HG03196 (cell line): ENCODE measurements around the gene PIK3R5.

Experiments used
- ATAC-seq: cut with Tn5 transposase; IDR thresholded peaks from one replicate; pipeline ENCODE4 v1.9.1; 2021; ENCODE audit not compliant: unreplicated experiment

PIK3R5 gene

DNA sequence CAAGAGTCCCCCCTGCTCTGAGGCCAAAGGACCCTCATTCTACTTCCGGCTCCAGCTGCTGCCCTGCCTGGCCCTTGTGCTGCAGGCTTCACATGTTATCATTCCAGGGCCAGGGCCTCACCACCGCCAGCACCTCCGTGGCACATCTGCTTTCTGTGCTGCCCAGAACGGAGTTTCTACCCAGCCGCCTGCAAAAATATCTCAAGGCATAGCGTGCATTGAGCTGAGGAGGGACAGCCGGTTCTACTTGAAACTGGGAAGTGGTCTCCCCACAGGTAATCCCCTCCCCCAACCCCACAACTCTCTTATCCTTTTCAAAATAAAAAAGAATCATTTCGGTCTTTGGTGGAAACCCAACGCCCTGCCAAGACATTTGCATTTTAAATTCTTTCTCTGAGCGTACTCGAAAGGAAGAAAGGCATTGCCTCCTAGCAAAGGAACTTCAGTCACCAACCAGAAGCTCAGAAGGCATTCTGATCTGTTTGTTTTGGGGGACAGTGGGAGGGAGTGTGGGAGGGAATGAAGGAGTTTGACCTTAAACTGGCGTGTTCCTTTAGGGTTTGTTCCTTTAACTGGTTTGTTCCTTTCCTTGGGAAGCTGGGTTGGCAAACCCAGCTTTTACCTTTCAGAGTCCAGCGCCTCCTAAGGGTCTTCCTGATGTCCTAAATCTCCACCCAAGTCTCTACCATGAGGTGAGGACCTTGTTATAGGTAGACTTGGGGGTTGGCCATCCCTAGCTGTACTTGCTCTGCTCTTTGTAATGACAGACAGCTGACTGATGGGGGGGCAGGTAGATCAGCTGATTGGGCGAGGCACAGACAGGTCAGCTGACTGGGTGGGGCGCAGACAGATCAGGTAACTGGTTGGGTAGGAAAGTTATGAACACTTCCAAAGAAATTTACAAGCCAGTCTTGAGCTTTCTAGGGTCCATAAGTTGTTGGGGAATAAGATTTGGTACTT, 64.6 kb downstream of the PIK3R5 start:
- ATAC-seq, result no peak

DNA sequence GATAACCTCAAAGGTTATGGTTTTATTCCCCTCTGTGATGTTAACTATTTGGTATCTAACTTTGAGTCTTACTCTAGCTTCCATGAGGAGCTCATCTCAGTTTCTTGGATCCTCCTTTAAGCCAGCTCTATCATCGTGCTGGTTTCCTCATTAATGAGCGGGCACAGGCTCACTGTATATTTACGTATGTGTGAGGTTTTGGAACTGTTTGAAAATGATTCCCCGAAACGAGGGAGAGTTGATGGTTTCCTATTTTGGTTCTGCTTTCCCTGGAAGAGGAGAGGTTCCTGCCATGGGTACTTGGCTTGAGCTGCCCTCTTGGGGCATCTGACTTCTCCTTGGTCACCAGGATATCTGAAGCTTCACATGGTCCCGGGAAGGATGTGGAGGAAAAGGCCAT, 65.3 kb downstream of the PIK3R5 start:
- no peak for ATAC-seq

DNA sequence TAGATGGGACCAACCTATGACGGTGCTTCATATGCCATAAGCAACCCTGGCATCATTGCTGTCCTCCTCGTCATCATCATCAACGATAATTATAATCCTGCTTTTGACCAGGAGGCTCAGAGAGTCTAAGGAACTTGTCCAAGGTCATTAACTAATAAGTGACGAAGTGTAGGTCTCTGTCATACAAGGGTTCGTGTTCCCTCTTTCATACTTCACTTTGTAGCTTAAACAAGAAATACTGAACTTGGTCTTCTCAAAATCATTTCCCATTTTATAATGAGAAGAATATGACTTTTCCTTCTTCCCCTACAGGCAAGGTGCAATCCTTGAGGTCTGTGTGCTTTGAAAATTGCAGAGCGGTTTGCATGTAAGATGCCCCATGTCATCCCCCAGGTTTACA, 66.9 kb downstream of the PIK3R5 start:
- no peak for ATAC-seq

DNA sequence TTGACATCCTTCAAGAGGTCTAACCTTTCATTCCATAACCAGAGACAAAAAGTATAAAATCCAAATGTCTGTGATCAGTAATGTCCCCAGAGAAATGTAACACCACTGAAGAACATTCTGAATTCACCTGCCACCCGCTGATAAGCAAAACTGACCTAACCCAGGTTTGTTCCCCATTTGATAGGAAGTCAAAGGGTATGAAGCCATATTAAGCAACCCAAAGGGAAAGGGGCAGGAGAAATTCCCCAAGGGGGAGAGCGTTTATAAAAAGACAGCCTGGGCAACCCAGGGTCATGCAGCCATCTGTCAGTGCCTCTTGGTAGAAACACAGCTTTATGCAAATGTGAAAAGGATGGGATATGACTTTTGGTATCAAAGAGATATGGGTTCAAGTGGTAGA, 67.4 kb downstream of the PIK3R5 start:
- no peak for ATAC-seq

DNA sequence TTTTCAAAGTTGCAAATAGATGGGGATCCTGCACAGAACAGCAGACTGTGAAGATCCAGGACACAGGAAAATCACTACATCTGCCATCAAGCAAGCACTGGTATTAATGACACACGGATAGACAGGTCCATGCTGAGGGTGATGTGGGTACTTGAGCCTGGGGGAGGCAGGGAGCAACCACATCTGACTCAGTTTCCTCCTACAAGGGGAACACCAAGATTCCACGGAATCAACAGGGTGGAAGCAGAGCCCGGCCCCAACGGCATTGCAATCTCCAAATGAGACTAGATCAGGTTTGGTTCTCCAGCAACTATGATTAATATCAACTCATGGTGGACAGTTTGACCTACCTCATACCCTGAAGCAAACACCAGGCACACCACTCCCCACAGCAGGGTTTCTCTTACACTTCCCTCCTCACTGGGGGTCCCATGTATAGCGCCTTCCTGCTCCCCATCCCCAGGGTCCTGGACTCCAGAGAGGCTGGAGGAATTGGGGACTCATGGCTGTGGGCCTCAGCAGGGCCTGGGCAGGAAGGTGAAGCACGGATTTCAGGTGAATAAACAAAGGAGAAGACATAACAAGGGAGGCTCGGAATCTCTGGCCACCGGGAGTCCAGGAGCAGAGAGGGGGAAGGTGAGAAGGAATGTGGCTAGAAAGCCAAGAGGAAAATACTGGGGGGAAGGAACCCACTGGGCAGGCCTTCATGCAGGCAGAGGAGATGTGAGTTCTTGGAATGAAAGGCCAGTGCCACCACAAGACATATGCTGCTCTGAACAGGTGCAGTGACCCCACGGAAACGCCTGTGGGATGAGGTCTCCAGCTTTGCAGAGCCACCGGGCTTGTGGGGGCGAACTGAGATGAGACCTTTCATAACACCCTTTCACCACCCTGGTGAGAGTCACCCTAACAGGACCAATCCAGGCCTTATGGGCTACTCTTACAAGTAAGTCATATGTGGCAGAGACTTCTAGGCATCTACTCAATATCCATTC, 68.6 kb downstream of the PIK3R5 start:
- ATAC-seq, result no peak

DNA sequence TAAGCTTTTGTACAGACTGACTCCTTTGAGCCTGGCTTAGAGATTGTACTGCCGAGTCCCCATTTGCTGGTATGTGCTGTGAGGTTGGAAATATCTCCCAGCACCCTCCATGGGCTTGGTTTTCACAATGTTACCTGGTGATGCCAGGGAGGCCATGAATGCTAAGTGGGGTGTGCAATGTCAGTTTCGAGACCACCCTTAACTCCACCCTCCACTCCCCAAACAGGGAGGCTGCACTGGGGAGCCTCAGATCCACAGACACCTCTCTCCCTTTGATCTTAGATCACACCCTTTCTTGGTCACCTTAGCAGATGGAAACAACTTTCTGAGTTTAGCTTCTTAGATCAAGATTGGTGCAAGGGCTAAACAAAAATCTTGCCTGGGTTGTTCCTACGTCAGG, 69.4 kb downstream of the PIK3R5 start:
- ATAC-seq, result no peak

DNA sequence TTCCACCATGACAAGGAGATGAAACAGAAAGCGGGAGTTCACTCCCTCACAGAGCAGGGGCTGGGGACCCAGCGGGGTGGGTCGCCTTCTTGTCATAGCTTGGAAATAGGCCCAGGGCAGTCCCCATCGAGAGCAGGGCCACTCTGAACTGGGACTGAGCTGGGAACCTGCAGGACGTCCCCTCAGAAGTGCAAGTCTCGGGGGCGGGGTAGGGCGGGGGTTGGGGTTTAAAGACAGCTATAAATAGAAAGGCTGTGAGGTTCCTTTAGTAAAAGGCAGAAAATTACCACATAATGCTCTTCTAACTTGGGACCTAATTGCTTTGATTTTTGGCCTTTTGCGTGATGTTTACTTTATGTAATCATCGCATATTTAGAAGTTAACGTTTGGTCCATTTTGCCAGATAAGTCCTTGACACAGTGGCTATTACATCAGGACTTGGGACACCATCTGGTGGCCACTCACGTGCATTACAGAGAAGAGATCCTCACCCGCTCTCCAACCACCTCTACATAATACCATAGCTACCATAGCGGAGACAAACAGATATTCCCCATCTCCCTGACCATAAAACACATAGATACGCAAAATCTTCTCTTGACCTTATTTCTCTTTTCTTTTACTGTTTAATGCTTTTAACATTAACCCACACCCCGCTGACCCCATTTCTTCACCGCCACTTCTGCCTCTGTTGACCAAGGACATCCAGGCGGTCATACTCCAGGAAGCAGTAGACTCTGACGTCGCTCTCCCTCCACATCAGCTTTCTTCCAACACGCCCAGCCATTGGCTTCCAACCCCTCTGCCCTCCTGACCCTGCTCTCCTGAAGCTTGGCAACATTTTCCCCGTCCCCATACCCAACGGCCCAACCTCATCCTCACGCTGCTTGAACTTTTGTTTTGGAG, 70.6 kb downstream of the PIK3R5 start:
- no peak for ATAC-seq

DNA sequence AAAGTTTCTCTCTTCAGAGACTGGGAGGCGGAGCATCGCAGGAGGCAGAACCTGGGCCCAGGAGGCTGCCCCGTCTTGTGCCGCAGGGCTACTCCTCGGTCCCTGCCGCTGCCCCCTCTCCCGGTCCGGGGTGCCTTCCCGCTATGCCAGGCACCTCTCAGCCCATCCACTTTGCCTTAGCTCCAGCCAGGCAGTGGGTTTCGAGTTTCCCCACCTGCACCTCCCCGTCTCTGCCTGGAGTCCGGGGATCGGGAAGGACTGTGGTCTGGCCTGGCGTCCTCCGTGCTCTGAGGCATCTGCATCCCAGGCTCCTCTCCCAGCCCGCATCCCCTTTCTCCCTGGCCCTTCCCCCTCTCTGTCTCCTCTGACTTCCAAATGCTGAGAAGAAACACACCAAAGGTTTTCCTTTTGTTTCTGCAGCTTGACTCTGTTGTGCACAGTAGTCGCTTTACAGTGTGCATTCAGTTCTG, 71.3 kb downstream of the PIK3R5 start:
- ATAC-seq, result no peak

DNA sequence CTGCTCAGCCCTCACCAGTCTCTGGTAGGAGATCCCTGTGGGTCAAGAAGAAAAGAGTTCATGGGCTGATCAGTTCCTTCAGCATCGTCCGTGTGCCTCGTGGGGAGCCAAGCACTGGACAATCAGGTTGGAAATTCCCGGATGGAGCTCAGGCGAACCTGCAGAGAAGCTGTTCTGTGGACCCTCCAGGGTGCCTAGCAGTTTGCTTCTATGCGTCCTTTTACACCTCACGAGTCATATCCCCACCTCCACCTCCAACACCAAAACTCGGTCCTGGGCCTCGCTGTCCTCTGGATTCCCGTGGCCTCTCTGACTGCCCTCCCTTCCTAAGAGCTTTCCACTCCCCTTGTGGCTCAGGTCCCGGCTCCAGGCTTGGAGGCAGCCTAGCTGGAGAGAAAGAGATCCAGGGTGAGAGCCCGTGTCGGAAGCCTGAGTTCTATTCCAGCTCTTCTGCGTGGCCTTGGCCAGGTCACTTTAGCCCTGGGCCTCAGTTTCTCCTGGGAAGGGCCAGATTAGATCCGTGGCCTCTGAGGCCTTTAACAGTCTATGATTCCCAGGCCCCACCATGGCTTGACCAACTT, 71.8 kb downstream of the PIK3R5 start:
- ATAC-seq, result no peak

DNA sequence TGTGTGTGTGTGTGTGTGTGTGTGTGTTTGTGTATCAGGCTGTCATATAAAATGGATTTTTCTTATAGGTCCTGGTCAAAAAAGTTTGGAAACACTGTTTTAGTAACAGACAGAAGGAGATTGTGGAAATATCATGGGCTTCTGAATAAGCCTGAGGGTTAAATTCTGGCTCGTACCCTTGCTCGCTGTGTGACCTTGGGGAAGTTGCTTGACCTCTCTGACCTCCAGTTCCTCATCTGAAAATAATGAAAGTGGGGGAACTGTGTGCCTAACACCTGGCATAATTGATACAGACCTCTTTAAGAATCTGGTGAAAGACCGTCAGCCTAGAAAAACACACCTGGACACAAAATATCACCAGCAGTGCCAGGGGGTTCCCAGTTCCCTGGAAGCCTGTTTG, 72.4 kb downstream of the PIK3R5 start:
- ATAC-seq, result no peak

DNA sequence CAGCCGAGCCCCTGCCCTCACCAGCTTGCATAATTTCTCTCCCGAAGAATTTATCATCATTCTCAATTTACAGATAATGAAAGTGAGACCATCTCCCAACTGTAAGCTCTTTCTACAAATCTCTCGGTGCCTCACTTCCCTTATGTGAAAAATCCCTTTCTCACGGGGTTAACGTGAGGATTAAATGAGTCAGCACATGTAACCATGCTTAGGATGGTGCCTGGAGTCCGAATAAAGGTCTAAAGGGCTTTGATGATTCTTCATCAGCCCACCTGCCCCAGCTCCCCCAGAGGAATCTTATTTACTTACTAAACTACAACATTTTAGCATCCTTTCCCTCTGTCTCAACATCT, 73.2 kb downstream of the PIK3R5 start:
- peak; percentile 54 for ATAC-seq

DNA sequence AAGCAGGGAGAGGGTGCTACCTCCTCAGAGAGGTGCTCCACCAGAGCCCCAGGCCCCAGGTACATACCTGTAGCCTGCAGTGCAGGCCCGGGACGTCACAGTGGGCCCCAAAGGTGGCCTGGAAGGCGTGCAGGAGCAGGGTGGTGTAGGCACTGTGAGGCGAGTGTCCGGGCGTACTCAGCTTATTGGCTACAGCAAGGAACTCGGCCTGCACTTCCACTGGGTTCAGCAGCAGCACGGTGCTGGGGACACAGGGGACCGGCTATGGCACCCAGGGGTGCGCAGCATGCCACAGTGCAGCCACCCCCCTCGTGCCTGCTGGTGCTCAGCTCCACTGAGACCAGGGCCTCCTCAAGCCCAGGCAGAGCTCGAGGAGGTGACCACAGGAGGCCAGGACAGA, 74.8 kb downstream of the PIK3R5 start:
- no peak for ATAC-seq

DNA sequence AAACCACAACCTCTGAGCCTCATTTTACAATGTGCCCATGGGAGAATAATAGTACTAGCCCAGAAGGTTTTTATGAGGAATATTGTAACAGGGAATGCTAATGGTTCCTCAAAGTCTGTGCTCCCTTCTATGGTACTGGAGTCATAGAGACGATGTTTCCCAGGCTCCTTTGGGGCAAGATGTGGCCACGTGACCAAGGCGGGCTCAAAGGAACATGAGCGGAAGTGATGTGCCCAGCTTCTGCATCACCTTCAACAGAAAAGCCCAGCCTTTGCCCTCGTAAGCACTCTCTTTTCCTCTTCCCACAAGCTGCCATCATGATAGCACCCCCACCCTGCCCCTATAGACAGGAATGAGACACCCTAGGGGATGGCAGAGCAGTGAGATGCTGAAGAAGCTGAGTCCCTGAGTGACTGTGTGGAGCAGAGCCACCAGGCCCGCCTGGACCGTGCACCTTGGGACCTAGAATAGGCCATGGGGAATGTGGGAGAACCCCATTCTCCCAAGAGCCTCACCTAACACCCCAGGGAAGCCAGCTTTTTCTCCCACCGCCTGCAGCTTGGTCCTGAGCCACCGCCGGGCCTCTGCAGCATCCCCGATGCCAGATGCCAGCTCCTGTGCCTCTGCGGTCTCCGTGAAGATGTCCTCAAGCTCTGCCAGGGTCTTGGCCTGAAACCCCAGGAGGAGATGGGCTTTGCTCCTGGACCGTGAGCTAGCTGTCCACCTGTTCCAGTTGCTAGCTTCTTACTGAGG, 75.9 kb downstream of the PIK3R5 start:
- no peak for ATAC-seq

DNA sequence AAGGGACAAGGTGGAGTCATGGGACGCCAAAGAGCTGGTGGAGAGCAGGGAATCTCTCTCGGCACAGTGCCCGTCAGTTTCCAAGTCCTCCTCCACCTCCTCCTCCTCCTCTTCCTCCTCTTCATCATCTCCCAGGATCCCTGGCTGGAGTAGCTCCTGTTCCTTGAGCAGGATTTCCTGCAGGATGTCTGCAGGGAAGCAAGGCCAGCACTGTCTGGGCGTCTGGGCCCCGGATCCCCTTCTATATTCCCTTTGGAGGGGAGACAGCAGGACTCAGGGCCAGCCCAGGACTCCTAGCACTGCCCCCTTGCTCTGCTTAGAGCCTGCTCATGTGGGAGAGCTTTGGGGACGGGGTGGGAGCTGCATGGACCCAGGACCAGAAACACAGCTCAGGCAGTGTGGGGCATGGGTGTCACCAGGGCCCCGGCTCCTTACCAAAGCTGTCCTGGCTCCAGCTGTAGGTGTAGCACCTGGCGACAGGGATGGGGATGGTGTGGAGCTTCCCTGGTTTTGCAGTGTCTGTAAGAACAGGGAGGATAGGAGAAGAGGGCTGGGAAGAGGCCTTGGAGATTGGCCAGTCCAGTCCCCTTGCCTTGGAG, 76.7 kb downstream of the PIK3R5 start:
- ATAC-seq, result no peak

DNA sequence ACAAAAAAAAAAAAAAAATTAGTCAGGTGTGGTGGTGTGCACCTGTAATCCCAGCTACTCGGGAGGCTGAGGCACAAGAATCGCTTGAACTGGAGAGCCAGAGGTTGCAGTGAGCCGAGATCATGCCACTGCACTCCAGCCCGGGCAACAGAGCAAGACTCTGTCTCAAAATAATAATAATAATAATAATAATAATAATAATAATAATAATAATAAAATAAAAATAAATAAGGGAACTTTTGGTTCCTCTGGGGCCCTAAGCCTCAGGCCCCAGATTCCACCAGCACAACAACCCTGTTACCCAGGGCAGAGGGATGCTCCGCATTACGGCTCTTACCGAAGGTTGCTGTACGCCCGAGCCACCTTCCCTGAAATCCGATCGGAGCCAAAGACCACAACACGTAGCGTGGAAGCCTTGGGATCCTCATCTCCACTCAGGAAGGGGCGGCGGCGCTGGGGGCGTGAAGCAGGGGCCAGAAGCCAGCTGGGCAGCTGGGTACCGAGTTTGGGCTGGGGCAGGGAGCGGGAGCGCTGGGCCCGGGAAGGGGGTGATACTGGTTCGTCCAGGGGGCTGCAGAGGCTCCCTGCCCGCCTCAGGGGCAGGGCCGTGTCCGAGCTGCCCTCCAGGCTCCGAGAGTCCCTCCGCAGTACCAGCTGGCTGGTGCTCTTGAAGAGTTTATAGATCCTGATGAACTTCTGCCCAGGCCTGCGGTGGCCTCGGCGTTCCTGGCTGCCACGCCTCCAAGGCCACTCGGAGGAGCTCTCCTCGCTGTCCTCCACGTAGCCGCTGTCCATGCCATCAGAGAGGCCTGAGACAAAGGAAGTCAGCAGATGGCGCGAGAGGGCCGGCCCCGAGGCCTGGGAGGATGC, 77.4 kb downstream of the PIK3R5 start:
- no peak for ATAC-seq

DNA sequence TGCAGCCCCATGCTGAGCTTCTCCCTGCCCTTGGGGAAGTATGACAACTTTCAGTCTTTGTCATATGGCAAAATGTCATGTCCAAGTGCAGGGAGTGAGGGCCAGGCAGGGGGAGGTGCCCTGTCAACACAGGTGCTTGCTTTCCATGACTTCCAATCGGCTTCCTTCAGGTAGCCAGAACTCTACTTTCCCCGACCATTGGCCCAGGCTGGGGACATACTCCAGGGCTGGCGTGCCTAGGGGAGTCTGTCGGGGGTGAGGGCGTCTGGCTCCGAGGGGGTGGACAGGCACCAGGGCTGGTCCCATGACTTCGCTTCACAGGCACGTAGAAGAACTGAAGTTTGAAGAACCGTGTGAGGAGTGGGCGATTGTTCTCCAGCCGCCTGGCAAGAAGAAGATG, 78.2 kb downstream of the PIK3R5 start:
- ATAC-seq, result no peak

DNA sequence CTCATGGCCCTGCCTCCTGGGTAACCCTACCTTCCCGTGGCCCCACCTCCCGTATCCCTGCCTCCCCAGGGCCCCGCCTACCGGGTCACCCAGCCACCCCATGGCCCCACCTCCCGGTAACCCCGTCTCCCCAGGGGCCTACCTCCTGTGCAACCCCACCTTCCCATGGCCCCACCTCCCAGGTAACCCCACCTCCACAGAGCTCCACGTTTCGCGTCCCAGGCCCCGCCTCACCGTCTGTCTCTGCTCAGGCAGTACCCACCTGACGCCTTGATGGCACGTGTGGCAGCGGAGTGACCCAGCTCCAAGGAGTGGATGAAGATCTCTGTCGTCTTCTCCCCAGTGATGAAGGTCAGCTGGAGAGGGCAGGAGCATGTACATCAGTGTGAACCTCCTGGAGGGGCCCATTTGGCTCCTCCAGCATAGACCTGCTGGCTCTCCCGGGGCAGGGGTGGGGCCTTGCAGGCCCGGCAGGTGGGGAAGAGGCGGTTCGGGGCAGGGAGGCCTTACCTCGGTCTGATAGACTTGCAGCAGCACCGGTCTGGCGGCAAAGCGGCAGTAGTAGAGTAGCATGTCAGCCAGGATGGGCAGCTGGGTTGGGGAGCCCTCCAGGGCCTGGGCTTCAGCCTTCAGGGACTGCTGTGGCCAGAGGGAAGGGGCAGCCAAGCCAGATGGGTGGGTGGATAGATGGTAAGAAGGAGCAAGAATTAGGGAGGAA, 79.4 kb downstream of the PIK3R5 start:
- no peak for ATAC-seq
